Osteoblast (primary cell): ENCODE measurements around the gene ATP2A2. TPM values are rescaled to one million over a fixed set of nuclear protein-coding genes. Genes with fewer than 3 reads are reported as not detected.

Experiments
- DNase-seq: peaks from one replicate; pipeline ENCODE4 v3.0.0; 2011; ENCODE audit warnings: low spot score, mixed read lengths; ENCODE audit not compliant: insufficient read length; ENCODE audit errors: missing footprints
- H2AFZ ChIP-seq: 2 replicates; pipeline ENCODE4 v1.6.0; 2011; ENCODE audit warnings: mild to moderate bottlenecking, low read length
- H3K27ac ChIP-seq: 2 replicates; pipeline ENCODE4 v1.5.1; 2011; ENCODE audit warnings: mild to moderate bottlenecking, low read depth, low read length, moderate library complexity
- H3K27me3 ChIP-seq: 2 replicates; pipeline ENCODE4 v1.6.0; 2012; ENCODE audit warnings: mild to moderate bottlenecking, control low read depth, inconsistent platforms, low read length, moderate library complexity; ENCODE audit not compliant: insufficient read depth
- H3K36me3 ChIP-seq: 2 replicates; pipeline ENCODE4 v1.5.1; 2011; ENCODE audit warnings: mild to moderate bottlenecking, low read length, control low read depth, moderate library complexity; ENCODE audit not compliant: insufficient read depth
- H3K4me1 ChIP-seq: 2 replicates; pipeline ENCODE4 v1.5.1; 2011; ENCODE audit warnings: mild to moderate bottlenecking, low read length, control low read depth, moderate library complexity; ENCODE audit not compliant: insufficient read depth
- H3K4me2 ChIP-seq: 2 replicates; pipeline ENCODE4 v1.6.0; 2011; ENCODE audit warnings: mild to moderate bottlenecking, low read length; ENCODE audit not compliant: insufficient read depth
- H3K4me3 ChIP-seq: fragments of 200-600 bp; sonication (generic); 3 replicates; pipeline ENCODE4 v1.5.1; 2012; ENCODE audit warnings: mild to moderate bottlenecking, low read length, inconsistent platforms; ENCODE audit not compliant: insufficient read depth
- H3K79me2 ChIP-seq: 2 replicates; pipeline ENCODE4 v1.6.0; 2012; ENCODE audit warnings: mild to moderate bottlenecking, low read length, control low read depth, inconsistent platforms; ENCODE audit not compliant: insufficient read depth
- H3K9me3 ChIP-seq: 2 replicates; pipeline ENCODE4 v1.5.1; 2011; ENCODE audit warnings: low read depth, low read length, control low read depth
- H4K20me1 ChIP-seq: 2 replicates; pipeline ENCODE4 v1.6.0; 2012; ENCODE audit warnings: mild to moderate bottlenecking, low read length, control low read depth; ENCODE audit not compliant: insufficient read depth
- CTCF ChIP-seq: IDR thresholded peaks from 2 replicates; pipeline ENCODE4 v1.5.1; 2011; ENCODE audit warnings: mild to moderate bottlenecking, low read depth, low read length, moderate library complexity; ENCODE audit errors: extremely low read depth
- total RNA-seq: library from RNA; depleted of rRNA; stranded (reverse); fragments of >200 nt; gene quantifications from 2 replicates; pipeline ENCODE4 v1.2.3, GENCODE V29; 2012

The ATP2A2 gene
- total RNA-seq, 1 donor = 107 TPM

GRCh38 chr12:110333201-110333600 is 52.2 kb downstream of the ATP2A2 start:
- Histone ChIP-seq H3K9me3 (no peaks in the 10 kb centered on the region), H3K4me3 (no peak overlapping the region), H3K4me2 (no peak overlapping the region), H3K79me2 (peaks cover 83% of the 10 kb centered on the region), H4K20me1 (peaks cover 30% of the 10 kb centered on the region), H3K27ac (no peak overlapping the region), H3K27me3 (no peaks in the 10 kb centered on the region), H3K4me1 (peaks cover 2% of the 10 kb centered on the region), H2AFZ (no peak overlapping the region), H3K36me3 (peaks cover 87% of the 10 kb centered on the region)
- no peak for DNase-seq
- no peak for TF ChIP-seq CTCF

- H3K4me2 ChIP-seq = no peak overlapping the region
- TF ChIP-seq CTCF = no peak
- DNase-seq = no peak
- no peaks in the 10 kb centered on the region for H3K4me1 ChIP-seq
- H3K4me3 ChIP-seq = no peak overlapping the region
- no peak overlapping the region for H3K27ac ChIP-seq
- no peak overlapping the region for H2AFZ ChIP-seq
- no peaks in the 10 kb centered on the region for H3K27me3 ChIP-seq
- H3K79me2 ChIP-seq = peaks cover 71% of the 10 kb centered on the region
- H3K36me3 ChIP-seq = peaks cover 92% of the 10 kb centered on the region
- H4K20me1 ChIP-seq = peaks cover 25% of the 10 kb centered on the region
- no peaks in the 10 kb centered on the region for H3K9me3 ChIP-seq
These were observed 54.5 kb downstream of the ATP2A2 start for GRCh38 chr12:110335481-110336045.

- peaks cover 57% of the 10 kb centered on the region for H3K79me2 ChIP-seq
- no peak overlapping the region for H3K4me3 ChIP-seq
- H3K4me2 ChIP-seq = no peak overlapping the region
- peaks cover 15% of the 10 kb centered on the region for H4K20me1 ChIP-seq
- no peak for DNase-seq
- no peaks in the 10 kb centered on the region for H3K27me3 ChIP-seq
- no peak overlapping the region for H3K27ac ChIP-seq
- peaks cover 97% of the 10 kb centered on the region for H3K36me3 ChIP-seq
- no peak overlapping the region for H2AFZ ChIP-seq
- no peak for TF ChIP-seq CTCF
- H3K9me3 ChIP-seq = no peaks in the 10 kb centered on the region
- peaks cover 5% of the 10 kb centered on the region for H3K4me1 ChIP-seq
These were observed 57.1 kb downstream of the ATP2A2 start for GRCh38 chr12:110337912-110338710.

DNA sequence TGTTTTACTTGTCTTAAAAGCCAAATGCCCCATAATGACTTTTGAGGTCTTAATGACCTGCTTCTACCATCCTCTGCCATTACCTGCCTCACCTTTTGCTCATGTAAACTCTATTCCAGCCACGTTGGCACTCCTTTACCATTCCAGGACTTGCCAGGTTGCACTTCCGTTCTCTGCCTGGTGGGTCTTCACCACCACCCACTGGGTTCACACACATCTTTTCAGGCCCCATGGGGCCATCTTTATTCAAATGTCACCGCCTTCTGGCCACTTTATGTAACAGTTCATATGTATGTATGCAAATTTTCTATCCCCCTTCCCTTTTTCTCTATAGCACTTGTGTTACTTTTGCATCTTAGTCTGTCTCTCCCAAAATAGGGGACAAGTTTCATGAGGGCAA is 57.7 kb downstream of the ATP2A2 start:
- TF ChIP-seq CTCF = no peak
- Histone ChIP-seq H4K20me1 (peaks cover 15% of the 10 kb centered on the region), H3K79me2 (peaks cover 52% of the 10 kb centered on the region), H3K4me3 (no peak overlapping the region), H3K4me1 (peaks cover 5% of the 10 kb centered on the region), H3K27me3 (no peaks in the 10 kb centered on the region), H3K9me3 (no peaks in the 10 kb centered on the region), H3K27ac (no peak overlapping the region), H3K4me2 (no peak overlapping the region), H3K36me3 (peaks cover 97% of the 10 kb centered on the region), H2AFZ (no peak overlapping the region)
- no peak for DNase-seq
